GM12875 (cell line): ENCODE results near the gene EXTL1.

Experiments used
- H3K4me3 ChIP-seq: one replicate; pipeline ENCODE4 v1.5.1; 2011; ENCODE audit warnings: low read depth, low read length, control low read depth
- TF ChIP-seq, protein P1 (sequence below): IDR thresholded peaks from 2 replicates; pipeline ENCODE4 v1.5.1; 2011; ENCODE audit warnings: low read depth, mild to moderate bottlenecking, control low read depth, inconsistent platforms, low read length, moderate library complexity, borderline replicate concordance; ENCODE audit not compliant: insufficient read depth

The EXTL1 gene

GRCh38 chr1:26072305-26072704 lies 50.7 kb downstream of the EXTL1 start:
- TF ChIP-seq, protein P1, sequence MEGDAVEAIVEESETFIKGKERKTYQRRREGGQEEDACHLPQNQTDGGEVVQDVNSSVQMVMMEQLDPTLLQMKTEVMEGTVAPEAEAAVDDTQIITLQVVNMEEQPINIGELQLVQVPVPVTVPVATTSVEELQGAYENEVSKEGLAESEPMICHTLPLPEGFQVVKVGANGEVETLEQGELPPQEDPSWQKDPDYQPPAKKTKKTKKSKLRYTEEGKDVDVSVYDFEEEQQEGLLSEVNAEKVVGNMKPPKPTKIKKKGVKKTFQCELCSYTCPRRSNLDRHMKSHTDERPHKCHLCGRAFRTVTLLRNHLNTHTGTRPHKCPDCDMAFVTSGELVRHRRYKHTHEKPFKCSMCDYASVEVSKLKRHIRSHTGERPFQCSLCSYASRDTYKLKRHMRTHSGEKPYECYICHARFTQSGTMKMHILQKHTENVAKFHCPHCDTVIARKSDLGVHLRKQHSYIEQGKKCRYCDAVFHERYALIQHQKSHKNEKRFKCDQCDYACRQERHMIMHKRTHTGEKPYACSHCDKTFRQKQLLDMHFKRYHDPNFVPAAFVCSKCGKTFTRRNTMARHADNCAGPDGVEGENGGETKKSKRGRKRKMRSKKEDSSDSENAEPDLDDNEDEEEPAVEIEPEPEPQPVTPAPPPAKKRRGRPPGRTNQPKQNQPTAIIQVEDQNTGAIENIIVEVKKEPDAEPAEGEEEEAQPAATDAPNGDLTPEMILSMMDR: no peak
- no peak overlapping the region for H3K4me3 ChIP-seq

DNA sequence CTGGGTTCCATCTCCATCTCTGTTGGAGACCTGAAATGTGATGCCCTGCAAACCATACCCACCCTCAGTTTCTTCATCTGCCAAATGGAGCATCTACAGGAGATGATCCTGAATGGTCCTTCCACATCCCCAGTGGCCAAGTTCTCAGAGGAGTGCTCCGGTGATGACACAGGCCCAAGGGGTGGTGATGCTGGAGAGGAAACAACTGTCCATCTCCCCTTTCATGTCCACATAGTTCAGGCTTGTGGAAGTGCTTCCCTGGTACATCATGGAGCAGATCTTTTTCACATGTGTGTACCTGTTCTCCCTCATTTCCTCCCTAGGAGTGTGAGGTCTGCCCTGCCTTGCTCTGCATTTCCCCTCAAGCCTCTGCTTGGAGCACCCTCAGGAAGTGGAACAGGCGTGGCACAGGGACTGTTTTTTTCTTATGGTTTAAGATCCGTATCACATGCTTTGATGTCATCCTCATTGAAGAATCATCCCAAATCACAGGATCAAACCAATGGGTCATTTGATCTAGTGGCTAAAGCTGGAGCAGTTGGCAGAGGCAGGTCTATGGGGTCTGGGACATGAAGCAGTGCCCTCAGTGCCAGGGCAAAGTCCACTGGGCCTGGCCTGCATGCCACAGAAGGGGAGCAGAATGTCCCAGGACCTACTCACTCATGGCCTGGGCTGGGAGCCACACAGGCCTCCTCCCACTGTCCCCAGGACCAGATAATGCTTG lies 54.0 kb downstream of the EXTL1 start:
- TF ChIP-seq, protein P1: no peak
- H3K4me3 ChIP-seq: no peak overlapping the region

DNA sequence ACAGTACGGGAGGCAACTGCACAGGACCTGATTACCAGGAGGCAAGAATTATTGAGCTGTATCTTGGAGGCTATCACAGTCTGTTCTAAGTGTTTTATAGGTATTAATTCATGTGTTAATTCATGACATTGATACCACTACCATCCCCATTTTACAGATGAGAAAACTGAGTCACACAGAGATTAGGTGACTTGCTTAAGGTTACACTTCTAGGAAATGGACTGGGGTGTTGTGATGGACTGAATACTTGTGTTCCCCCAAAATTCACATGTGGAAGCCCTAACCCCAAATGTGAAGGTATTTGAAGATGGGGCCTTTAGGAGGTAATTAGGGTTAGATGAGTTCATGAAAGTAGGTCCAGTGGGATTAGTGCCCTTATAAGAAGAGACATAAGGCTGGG lies 55.9 kb downstream of the EXTL1 start:
- TF ChIP-seq, protein P1: no peak
- no peak overlapping the region for H3K4me3 ChIP-seq

GRCh38 chr1:26078286-26079177 lies 57.0 kb downstream of the EXTL1 start:
- no peak overlapping the region for H3K4me3 ChIP-seq
- TF ChIP-seq, protein P1: no peak

- H3K4me3 ChIP-seq: no peak overlapping the region
- TF ChIP-seq, protein P1: no peak
Measured at GRCh38 chr1:26079178-26079563, 57.6 kb downstream of the EXTL1 start.

DNA sequence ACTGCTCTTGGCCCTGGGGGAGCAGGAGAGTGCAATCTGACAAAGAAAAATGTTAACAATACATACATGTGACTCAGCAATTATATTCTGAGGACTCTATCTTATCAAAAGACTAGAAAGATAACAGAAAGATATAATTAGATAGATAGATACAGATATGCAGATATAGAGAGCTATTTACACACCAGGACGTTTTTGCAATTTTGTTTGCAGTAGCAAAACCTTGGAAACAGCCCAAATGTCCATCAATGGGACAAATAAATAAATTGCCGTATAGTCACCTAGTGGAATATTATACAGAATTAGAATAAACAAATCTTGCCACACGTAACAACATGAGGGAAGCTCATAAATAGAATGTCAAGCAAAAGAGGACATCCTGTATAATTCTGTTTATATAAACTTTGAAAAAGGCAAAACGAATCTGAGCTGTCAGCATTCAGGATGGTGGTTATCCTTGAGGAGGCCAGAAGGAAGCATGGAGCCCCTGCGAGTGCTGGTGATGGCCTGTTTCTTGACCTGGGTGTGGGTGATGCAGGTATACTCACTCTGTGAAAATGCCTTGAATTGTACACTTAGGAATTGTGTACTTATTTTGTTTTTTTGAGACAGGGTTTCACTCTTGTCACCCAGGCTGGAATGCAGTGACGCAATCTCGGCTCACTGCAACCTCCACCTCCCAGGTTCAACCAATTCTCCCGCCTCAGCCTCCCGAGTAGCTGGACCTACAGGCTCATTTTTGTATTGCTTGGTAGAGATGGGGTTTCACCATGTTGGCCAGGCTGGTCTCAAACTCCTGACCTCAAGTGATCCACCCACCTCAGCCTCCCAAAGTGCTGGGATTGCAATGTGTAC lies 58.6 kb downstream of the EXTL1 start:
- TF ChIP-seq, protein P1: no peak
- H3K4me3 ChIP-seq: no peak overlapping the region
